Mesenteric fat pad (tissue), 1 donor: ENCODE results near the gene CDK5RAP3. TPM values are rescaled to one million over a fixed set of nuclear protein-coding genes. Genes with fewer than 3 reads are reported as not detected.
"Not testable (repeated sequence)": the region's sequence is repeated elsewhere in the genome, so short reads cannot be mapped to it uniquely, and the experiment has no call there.

Experiments
- DNase-seq: peaks from one replicate; pipeline ENCODE4 v3.0.0-alpha.2; 2020; ENCODE audit warnings: low spot score
- total RNA-seq: library from RNA; stranded (reverse); fragmentation: NEBNext Ultra II Directional; extraction: Animal tissue kit (Norgen Biotek cat#: 25700); gene quantifications from one replicate; pipeline ENCODE4 v1.2.1, GENCODE V29; 2021
- donor health status: DM: yes; HTN: yes; CAD: no.

Gene CDK5RAP3
- total RNA-seq, 1 donor from 2014 or later, result 105 TPM

GRCh38 chr17:47995241-47995935 lies 24.5 kb downstream of the CDK5RAP3 start:
- DNase-seq, result no peak

- DNase-seq, result no peak
Observed at GRCh38 chr17:47996201-47996600, 25.3 kb downstream of the CDK5RAP3 start.

- no peak for DNase-seq
Observed at GRCh38 chr17:47997586-47997985, 26.7 kb downstream of the CDK5RAP3 start.

DNA sequence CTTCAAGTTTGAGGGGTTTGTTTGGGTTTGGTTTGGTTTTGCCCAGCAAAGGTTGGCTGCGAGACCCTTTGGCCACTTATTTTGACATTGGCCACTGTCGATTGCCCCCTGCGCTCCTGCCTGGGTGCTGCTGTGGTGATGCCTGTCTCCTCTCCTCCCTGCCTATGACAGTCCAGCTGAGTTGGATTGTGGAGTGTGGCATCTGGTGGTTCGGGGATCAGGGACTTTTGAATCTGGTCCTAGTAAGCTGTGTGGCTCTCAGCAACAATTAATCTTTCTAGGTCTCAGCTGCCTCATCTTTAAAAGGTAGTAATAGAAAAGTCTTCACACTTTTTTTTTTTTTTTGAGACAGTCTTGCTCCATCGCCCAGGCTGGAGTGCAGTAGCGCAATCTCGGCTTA lies 27.1 kb downstream of the CDK5RAP3 start:
- DNase-seq, result no peak

GRCh38 chr17:47999582-47999981 lies 28.7 kb downstream of the CDK5RAP3 start:
- no peak for DNase-seq

DNA sequence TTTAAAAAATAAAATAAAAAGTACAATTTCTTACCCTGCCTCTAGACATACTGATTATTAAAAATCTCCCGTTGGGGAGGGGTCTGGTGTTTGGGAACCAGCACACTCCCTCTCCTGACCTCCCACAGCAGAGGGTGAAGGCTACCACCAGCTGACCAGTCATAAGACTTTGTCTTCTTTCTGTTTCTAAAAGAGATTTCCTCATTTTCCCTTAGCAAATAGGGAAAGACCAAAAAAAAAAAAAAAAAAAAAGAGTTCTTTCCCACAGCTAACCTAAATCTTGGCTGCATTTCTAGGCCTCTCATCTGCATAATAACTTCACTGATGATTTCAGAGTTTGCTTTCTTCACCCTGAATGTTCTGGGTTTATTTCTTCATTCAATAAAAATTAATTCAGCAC lies 30.3 kb downstream of the CDK5RAP3 start:
- no peak for DNase-seq

GRCh38 chr17:48001657-48002056 lies 30.7 kb downstream of the CDK5RAP3 start:
- not testable (repeated sequence) for DNase-seq

DNA sequence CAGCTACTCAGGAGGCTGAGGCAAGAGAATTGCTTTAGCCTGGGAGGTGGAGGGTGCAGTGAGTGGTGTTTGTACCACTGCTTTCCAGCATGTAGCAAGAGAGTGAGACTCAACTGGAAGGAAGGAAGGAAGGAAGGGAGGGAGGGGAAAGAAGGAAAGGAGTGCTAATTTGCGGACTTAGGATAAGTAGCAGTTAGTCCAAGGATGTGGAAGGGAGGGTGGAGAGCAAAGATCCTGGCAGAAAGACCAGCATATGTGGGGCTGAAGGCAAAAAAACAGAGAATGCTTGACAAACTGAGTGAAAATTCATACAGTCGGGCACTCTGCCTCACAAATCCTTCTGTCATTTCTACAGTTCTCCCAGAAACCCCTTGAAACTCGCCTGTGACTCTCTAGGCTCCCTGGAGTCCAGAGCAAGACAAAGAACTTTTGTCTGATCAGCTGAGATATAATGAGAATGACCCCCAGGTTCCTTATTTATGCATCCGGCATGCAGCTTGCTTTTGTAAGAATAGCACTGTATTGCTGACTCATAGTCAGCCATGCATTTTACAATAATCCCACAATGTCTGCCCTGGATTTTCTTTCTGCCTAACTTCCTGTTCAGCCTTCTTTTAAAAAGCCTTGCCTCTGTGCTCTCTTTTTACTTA lies 31.5 kb downstream of the CDK5RAP3 start:
- no peak for DNase-seq

GRCh38 chr17:48002916-48003416 lies 32.1 kb downstream of the CDK5RAP3 start:
- DNase-seq, result no peak

- DNase-seq, result no peak
Observed at GRCh38 chr17:48003417-48004151, 32.7 kb downstream of the CDK5RAP3 start.

DNA sequence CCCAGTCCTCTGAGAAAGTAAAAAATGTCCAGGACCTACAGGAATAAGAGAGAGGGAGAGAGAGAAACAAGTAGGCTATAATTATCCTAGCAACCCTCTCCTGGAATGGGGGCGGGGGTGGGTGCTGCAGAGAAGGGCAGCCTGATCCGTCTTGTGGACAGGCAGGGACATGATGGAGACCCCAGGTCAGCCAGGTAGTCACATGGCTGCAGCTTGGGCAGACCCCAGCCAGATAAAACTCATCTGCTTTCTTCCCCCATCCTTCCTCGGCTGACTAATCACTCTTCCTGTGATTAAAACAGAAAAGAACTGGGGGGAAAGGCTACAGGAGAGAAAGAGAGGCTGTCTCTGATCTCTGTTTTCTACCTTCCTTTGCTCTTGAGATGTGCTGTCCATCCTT lies 34.1 kb downstream of the CDK5RAP3 start:
- no peak for DNase-seq

DNA sequence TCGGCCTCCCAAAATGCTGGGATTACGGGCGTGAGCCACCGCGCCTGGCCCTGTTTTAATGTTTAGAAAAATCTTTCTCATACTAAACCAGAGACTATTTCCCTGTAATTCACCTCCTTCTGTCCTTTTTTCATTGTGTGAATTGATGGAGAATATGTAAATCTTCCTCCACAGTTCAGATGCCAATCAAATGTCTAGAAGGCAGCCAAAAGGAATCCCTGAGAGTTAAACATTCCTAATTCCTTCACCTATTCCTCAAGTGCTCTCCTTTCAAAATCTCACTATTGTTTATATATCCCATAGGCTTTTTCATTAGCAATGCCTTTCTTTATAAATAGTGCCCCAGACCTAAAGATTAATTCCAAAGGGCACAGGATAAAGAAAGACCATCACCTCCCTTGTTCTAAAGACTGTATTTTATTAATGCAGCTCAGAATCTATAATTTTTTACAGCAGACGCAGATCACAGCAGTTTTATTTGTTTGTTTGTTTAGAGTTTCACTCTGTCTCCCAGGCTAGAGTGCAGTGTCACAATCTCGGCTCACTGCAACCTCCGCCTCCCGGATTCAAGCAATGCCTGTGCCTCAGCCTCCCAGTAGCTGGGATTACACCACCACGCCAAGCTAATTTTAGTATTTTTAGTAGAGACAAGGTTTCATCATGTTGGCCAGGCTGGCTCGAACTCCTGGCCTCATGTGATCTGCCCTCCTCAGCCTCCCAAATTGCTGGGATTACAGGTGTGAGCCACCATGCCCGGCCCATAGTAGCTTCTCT lies 36.2 kb downstream of the CDK5RAP3 start:
- no peak for DNase-seq

DNA sequence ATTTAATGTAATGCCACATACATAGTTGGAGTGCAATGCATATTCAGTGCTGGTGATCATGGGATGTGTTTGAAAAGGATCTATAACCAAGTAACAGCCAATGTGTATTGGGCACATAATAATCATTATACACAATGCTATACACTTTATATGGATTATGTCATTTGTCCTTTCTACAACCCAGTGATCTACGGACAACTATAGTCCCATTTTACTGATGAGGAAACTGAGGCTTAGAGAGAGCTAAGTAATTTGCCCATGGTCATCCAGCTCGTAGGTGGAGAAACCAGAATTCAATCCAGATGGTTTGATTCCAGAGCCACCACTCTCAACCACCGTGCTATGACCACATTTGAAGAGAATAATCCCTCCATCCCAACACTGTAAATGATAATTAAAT lies 39.3 kb downstream of the CDK5RAP3 start:
- no peak for DNase-seq

GRCh38 chr17:48011405-48012150 lies 40.7 kb downstream of the CDK5RAP3 start:
- no peak for DNase-seq

GRCh38 chr17:48012151-48012520 lies 41.2 kb downstream of the CDK5RAP3 start:
- DNase-seq, result no peak

GRCh38 chr17:48012654-48013053 lies 41.7 kb downstream of the CDK5RAP3 start:
- no peak for DNase-seq

DNA sequence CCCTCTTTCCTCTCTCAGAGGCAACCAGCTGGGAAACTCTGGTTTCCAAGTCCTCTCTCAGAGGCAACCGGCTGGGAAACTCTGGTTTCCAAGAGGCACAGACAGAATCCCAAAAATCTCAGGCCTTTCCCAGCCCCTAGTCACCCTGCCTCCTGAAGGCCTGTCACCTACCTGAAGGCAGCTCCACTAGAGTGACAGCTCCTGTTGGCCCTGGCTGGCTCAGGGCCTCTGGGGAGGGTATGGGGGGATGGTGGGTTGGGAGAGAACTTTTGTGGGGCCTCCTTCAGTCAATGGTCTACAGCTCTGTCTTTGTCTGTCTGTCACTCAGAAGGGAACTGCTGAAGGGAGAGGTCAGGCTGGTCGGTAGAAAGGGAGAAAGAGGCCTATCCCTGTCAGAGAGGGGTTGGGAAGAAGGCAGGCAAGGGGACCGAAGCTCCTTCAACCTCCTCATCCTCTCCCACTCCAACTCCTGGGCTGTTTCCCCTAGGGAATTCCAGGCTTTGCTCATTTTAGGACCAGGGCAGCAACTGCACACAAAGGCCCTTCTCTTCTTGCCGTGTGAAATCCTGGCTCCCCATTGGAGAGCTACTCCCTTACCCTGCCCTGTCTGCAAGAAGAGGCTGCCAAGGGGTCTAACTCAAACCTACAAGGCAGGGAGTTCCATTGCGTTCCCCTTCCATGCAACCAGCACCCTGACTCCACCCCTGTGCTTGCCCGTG lies 43.1 kb downstream of the CDK5RAP3 start:
- DNase-seq, result no peak

DNA sequence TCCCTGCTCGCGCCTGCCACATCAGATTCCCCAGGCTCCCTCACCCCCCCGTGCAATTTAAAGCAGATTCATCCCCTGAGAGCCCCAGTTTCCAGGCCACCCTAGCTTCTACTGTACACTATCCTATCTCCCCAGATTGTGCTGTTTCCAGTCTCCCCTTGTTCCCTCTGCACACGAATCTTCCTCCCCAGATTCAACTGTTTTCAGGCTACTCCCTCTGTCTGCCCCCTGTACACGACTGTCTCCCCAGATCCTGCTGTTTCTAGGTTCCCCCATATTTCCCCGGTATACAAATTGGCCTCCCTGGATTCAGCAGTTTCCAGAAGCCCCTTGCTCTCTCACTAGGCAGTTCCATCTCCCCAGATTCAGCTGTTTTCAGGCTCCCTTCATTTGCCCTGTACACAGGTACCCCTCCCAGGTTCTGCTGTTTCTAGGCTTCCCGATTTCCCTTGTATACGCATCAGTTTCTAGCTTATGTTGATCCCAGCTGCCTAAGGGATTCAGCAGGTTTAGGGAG lies 43.7 kb downstream of the CDK5RAP3 start:
- DNase-seq, result no peak

GRCh38 chr17:48016112-48016511 lies 45.2 kb downstream of the CDK5RAP3 start:
- DNase-seq, result no peak

GRCh38 chr17:48017817-48018158 lies 46.9 kb downstream of the CDK5RAP3 start:
- DNase-seq, result not testable (repeated sequence)
